A549 (cell line): ENCODE measurements around the gene NFIL3. TPM values are rescaled to one million over a fixed set of nuclear protein-coding genes. Genes with fewer than 3 reads are reported as not detected.

ENCODE experiments used
- ATAC-seq, 2 experiments: fragments of 200-7000 bp in 1 of 2; fragments of >200 bp in 1 of 2; cut with Nextera tagmentation in 1 of 2; cut with Tn5 transposase in 1 of 2; 3 replicates each; pipeline versions ENCODE4 v1.8.0 to v1.9.1; 2018 to 2020; ENCODE audit warnings: mild to moderate bottlenecking in 1 of 2, moderate library complexity in 1 of 2
- CTCF ChIA-PET: fragments of 300-600 bp; sonication (Branson Sonifier 250); formaldehyde crosslinking; extraction: SDS; loops from one replicate; lab custom pipeline; 2021; ENCODE audit warnings: antibody characterized with exemption, inconsistent platforms; lab: Yijun Ruan, JAX
- POLR2A ChIA-PET: fragments of 350-600 bp; formaldehyde crosslinking; extraction: SDS; loops from one replicate; lab custom pipeline; 2021; ENCODE audit warnings: antibody characterized with exemption, inconsistent platforms; lab: Yijun Ruan, JAX
- DNase-seq, 2 experiments: peaks; one replicate each; pipeline versions ENCODE4 v3.0.0 to v3.0.0-alpha.2; 2011 to 2016; ENCODE audit warnings: low read depth in 1 of 2, low spot score in 1 of 2
- FAIRE-seq: peaks from 2 replicates; lab custom pipeline; 2011; peaks lifted over from hg19 to GRCh38; lab: Jason Lieb, UNC
- H3K27ac ChIP-seq, 2 experiments: fragments of >200 bp; sonication (Bioruptor Twin); formaldehyde crosslinking; 3 replicates each; pipeline ENCODE4 v1.5.1; 2016 to 2017
- H3K4me1 ChIP-seq: fragments of >200 bp; sonication (Bioruptor Twin); formaldehyde crosslinking; 3 replicates; pipeline ENCODE4 v1.6.1; 2016
- H3K4me2 ChIP-seq: fragments of >200 bp; sonication (Bioruptor Twin); formaldehyde crosslinking; 3 replicates; pipeline ENCODE4 v1.6.1; 2016
- H3K4me3 ChIP-seq: fragments of >200 bp; sonication (Bioruptor Twin); formaldehyde crosslinking; 3 replicates; pipeline ENCODE4 v1.5.1; 2016
- H3K9me3 ChIP-seq: fragments of >200 bp; sonication (Bioruptor Twin); formaldehyde crosslinking; 3 replicates; pipeline ENCODE4 v1.6.1; 2016
- CHD2 ChIP-seq: fragments of 150-350 bp; IDR thresholded peaks from 2 replicates; pipeline ENCODE4 v1.6.1; 2014; ENCODE audit warnings: low read length; ENCODE audit not compliant: partially characterized antibody
- FOSL2 ChIP-seq, 2 experiments: fragments of 450-650 bp in 1 of 2; fragments of >200 bp in 1 of 2; sonication (Bioruptor Twin) in 1 of 2; formaldehyde crosslinking; IDR thresholded peaks; 2 replicates each; pipeline versions ENCODE4 v1.5.0 to v1.6.1; 2016 to 2020; ENCODE audit warnings: mild to moderate bottlenecking in 1 of 2, moderate library complexity in 1 of 2
- FOXS1 ChIP-seq: fragments of 250-450 bp; sonication (Bioruptor Pico); IDR thresholded peaks from 2 replicates; pipeline ENCODE4 v1.5.0; 2020; ENCODE audit warnings: mild to moderate bottlenecking, moderate library complexity
- HDAC2 ChIP-seq: fragments of 200-600 bp; sonication (generic); IDR thresholded peaks from 2 replicates; pipeline ENCODE4 v1.6.1; 2016
- HOXB5 ChIP-seq: fragments of 250-450 bp; sonication (Bioruptor Pico); IDR thresholded peaks from 2 replicates; pipeline ENCODE4 v1.5.0; 2020; ENCODE audit warnings: mild to moderate bottlenecking, moderate library complexity
- KDM1A ChIP-seq: fragments of 200-600 bp; sonication (generic); IDR thresholded peaks from 2 replicates; pipeline ENCODE4 v1.6.1; 2016; ENCODE audit warnings: low read depth, mild to moderate bottlenecking
- MAFK ChIP-seq: fragments of 450-650 bp; IDR thresholded peaks from 2 replicates; pipeline ENCODE4 v1.6.1; 2014; ENCODE audit not compliant: partially characterized antibody
- POLR2AphosphoS2 ChIP-seq: conservative IDR thresholded peaks from 2 replicates; pipeline ENCODE4 v1.6.1; 2012; ENCODE audit warnings: low read length, improper control_type of control experiment, inconsistent platforms
- RAD21 ChIP-seq, 2 experiments: fragments of >200 bp in 1 of 2; sonication (Bioruptor Twin) in 1 of 2; formaldehyde crosslinking in 1 of 2; IDR thresholded peaks in 1 of 2; conservative IDR thresholded peaks in 1 of 2; 2 replicates in 1 of 2; 3 replicates in 1 of 2; pipeline ENCODE4 v1.6.1; 2012 to 2018; ENCODE audit warnings: inconsistent platforms in 1 of 2
- SREBF2 ChIP-seq: fragments of 450-650 bp; IDR thresholded peaks from 2 replicates; pipeline ENCODE4 v1.6.1; 2014; ENCODE audit warnings: mild to moderate bottlenecking, moderate library complexity
- TP53 ChIP-seq: fragments of 250-450 bp; sonication (Bioruptor Pico); IDR thresholded peaks from 2 replicates; pipeline ENCODE4 v1.5.0; 2021; ENCODE audit warnings: mild to moderate bottlenecking, moderate library complexity
- ZC3H11A ChIP-seq: fragments of 450-650 bp; IDR thresholded peaks from 2 replicates; pipeline ENCODE4 v1.6.1; 2014; ENCODE audit warnings: antibody characterized with exemption, mild to moderate bottlenecking
- ZFP36 ChIP-seq: fragments of 450-650 bp; IDR thresholded peaks from 2 replicates; pipeline ENCODE4 v1.6.1; 2014; ENCODE audit warnings: borderline replicate concordance; ENCODE audit not compliant: partially characterized antibody
- WGBS: methylation state at CpG from one replicate; pipeline ENCODE4 v1.1.6; 2017; ENCODE audit errors: missing lambda C conversion rate; 5-methylcytosine and 5-hydroxymethylcytosine counted together
- polyA plus RNA-seq, 4 experiments: library from polyadenylated mRNA; depleted of rRNA in 3 of 4; stranded (reverse); fragments of >200 nt; fragmentation: RNase III in 1 of 4; extraction: RNeasy Plus Mini Kit Qiagen cat#74134 plus additional on column Dnase treatment in 1 of 4; gene quantifications; 2 replicates in 3 of 4; 3 replicates in 1 of 4; pipeline ENCODE4 v1.2.3, GENCODE V29; 2011 to 2017
- TF ChIP-seq, protein P1 (sequence below): fragments of 450-650 bp; IDR thresholded peaks from 2 replicates; pipeline ENCODE4 v1.6.1; 2014; ENCODE audit warnings: antibody characterized with exemption
- TF ChIP-seq, protein P2 (sequence below): fragments of 200-600 bp; sonication (generic); IDR thresholded peaks from 2 replicates; pipeline ENCODE4 v1.6.1; 2016; ENCODE audit warnings: antibody characterized with exemption, mild to moderate bottlenecking, moderate library complexity
- TF ChIP-seq, protein P3 (sequence below): fragments of >200 bp; sonication (Bioruptor Twin); formaldehyde crosslinking; IDR thresholded peaks from 2 replicates; pipeline ENCODE4 v1.6.1; 2016

Gene NFIL3
- polyA plus RNA-seq, 2 of the 4 experiments (the other 2 are of a cell fraction), result 10.5 to 16.1 TPM

DNA sequence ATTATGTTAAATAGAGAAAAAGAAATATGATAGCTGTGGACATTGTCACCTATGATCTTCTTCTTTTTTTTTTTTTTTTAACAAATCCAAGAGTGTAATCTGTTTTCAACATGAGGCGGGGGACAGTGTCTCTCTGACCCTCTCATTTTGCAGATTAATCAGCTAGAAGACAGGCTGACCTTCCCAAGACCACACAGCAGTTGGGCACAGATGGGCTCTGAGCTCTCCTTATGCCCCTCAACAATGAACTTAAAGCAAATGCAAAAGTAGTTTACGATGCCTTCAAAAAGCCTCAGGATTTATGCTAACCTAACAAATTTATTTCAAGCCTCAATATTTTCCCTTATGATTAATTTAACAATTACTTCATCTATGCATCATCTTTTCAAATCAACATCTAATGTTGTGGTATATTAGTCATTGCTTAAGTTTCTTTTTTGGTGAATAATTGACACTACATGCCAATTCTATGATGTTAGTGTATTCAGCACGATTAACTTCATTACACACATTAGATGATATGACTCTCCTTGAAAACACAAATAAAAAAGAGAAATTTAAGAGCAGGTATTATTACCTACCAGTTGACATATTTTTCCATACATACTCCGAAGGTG, 7.4 kb downstream of the NFIL3 start:
- peak; percentile 18 for FAIRE-seq
- ATAC-seq, result no peak
- POLR2A ChIA-PET, result no interaction called here
- peaks cover 64% of the 10 kb centered on the region for H3K4me1 ChIP-seq
- peak overlapping the region; percentile 37 for H3K4me2 ChIP-seq
- H3K27ac ChIP-seq, result peak overlapping the region in 1 of 2 experiments; percentile 47; a peak in 2 of 6 replicates
- no peak for TF ChIP-seq FOSL2 (IDR thresholded peaks at IDR 0.05)
- TF ChIP-seq FOSL2 (CRISPR knock-in tag; IDR thresholded peaks at IDR 0.05), result peak; percentile 54; the same call in 1 of the 2 replicates
- peak; percentile 12 for TF ChIP-seq MAFK
- no peak for TF ChIP-seq TP53 (CRISPR knock-in tag)
- no peak for DNase-seq
- no peak overlapping the region for H3K4me3 ChIP-seq
- 69% methylated on average over 4 of the region's 4 CpGs for WGBS
- CTCF ChIA-PET, result no interaction called here
- no peaks in the 10 kb centered on the region for H3K9me3 ChIP-seq

DNA sequence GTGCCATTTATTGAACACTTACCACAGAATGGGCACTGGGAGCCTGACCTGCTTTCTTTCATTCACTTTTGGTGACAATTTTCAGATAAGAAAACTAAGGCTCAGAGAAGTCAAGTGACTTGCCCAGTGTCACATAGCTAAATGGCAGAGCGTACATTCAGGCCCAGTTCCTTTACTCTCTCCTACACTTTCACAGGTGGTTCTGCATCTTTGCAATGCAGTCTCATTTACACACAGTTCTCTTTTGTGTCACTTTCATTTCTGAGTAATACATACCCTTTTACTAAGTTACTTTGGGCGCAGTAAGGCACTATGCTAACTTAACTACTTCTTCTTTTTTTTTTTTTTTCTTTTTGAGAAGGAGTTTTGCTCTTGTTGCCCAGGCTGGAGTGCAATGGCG, 8.3 kb downstream of the NFIL3 start:
- WGBS, result 96% methylated on average over 3 of the region's 3 CpGs
- TF ChIP-seq, protein P1, sequence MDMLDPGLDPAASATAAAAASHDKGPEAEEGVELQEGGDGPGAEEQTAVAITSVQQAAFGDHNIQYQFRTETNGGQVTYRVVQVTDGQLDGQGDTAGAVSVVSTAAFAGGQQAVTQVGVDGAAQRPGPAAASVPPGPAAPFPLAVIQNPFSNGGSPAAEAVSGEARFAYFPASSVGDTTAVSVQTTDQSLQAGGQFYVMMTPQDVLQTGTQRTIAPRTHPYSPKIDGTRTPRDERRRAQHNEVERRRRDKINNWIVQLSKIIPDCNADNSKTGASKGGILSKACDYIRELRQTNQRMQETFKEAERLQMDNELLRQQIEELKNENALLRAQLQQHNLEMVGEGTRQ, result no peak
- TF ChIP-seq KDM1A (no peak), FOXS1 (CRISPR knock-in tag) (no peak), ZC3H11A (no peak), HOXB5 (CRISPR knock-in tag) (no peak), SREBF2 (no peak)
- TF ChIP-seq, protein P2, sequence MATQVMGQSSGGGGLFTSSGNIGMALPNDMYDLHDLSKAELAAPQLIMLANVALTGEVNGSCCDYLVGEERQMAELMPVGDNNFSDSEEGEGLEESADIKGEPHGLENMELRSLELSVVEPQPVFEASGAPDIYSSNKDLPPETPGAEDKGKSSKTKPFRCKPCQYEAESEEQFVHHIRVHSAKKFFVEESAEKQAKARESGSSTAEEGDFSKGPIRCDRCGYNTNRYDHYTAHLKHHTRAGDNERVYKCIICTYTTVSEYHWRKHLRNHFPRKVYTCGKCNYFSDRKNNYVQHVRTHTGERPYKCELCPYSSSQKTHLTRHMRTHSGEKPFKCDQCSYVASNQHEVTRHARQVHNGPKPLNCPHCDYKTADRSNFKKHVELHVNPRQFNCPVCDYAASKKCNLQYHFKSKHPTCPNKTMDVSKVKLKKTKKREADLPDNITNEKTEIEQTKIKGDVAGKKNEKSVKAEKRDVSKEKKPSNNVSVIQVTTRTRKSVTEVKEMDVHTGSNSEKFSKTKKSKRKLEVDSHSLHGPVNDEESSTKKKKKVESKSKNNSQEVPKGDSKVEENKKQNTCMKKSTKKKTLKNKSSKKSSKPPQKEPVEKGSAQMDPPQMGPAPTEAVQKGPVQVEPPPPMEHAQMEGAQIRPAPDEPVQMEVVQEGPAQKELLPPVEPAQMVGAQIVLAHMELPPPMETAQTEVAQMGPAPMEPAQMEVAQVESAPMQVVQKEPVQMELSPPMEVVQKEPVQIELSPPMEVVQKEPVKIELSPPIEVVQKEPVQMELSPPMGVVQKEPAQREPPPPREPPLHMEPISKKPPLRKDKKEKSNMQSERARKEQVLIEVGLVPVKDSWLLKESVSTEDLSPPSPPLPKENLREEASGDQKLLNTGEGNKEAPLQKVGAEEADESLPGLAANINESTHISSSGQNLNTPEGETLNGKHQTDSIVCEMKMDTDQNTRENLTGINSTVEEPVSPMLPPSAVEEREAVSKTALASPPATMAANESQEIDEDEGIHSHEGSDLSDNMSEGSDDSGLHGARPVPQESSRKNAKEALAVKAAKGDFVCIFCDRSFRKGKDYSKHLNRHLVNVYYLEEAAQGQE, result no peak
- H3K4me1 ChIP-seq, result peaks cover 57% of the 10 kb centered on the region
- H3K4me3 ChIP-seq, result no peak overlapping the region
- POLR2A ChIA-PET, result no interaction called here
- H3K9me3 ChIP-seq, result no peaks in the 10 kb centered on the region
- CTCF ChIA-PET, result no interaction called here
- DNase-seq (no peak), FAIRE-seq (no peak), ATAC-seq (no peak)
- no peak overlapping the region for H3K27ac ChIP-seq
- H3K4me2 ChIP-seq, result no peak overlapping the region

DNA sequence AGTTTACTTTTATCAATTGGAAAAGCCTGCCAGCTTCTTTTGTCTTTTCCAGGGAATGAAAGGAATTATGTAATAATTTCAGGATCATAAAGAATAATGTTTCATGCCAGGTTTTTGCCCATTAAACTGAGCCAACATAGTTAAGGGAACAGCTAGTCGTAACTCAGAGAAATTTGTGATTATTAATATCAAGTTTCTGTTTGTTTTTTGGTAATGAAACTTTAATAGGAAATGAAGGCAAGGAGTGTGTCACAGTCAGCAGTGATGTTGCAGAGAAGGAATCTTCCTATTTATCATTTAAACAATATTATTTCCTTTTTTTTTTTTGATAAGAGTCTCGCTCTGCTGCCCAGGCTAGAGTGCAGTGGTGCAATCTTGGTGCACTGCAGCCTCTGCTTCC, 10.7 kb downstream of the NFIL3 start:
- Histone ChIP-seq H3K4me2 (no peak overlapping the region), H3K4me1 (peaks cover 40% of the 10 kb centered on the region), H3K4me3 (no peak overlapping the region), H3K27ac (no peak overlapping the region), H3K9me3 (no peaks in the 10 kb centered on the region)
- FAIRE-seq (no peak), DNase-seq (no peak), ATAC-seq (no peak)
- 90% methylated on average over 2 of the region's 2 CpGs for WGBS
- TF ChIP-seq, protein P3, sequence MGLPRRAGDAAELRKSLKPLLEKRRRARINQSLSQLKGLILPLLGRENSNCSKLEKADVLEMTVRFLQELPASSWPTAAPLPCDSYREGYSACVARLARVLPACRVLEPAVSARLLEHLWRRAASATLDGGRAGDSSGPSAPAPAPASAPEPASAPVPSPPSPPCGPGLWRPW, result no peak
- no peak for TF ChIP-seq ZFP36
- ChIA-PET POLR2A (no interaction called here), CTCF (interaction anchor here (1.1 to 3.2 kb wide), 3 partner anchors 9 to 375 kb away, joined by 4 to 9 read pairs (median 6); no protein-coding TSS in a partner anchor)

DNA sequence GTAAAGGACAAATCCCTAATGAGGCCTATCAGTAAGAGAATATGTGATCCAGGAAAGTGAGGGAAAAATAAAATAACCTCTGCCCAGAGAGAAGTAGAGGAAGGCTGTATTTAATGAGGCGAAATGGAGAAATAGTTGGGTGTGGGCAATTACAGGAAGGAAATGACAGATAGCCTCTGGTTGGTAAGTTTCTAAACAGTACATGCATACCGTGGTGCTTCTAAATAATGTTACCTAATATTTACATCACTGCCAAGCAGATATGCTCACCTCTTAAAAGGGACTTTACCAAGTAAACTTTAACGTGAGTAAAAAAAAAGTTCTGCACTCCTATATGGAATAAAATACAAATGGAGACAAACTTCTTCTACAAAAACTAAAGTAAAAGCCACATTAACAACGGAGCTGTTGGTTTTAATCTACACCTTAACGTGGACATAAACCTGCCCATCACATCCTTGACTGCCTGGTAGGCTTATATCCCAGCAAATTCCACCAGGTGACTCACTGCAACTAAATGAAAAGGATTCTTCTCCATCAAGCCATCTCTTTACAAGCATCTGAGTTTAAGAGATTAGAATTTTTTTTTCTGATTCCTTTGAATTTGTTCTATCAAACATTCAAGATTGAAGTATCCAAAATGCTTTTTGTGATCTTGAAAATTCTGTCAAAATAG, 12.4 kb downstream of the NFIL3 start:
- ATAC-seq (0 out of 6 replicates have a peak, but pooled peaks of 1 of the 2 experiments have one; percentile 59), FAIRE-seq (no peak), DNase-seq (no peak)
- Histone ChIP-seq H3K4me2 (no peak overlapping the region), H3K9me3 (no peaks in the 10 kb centered on the region), H3K4me1 (peaks cover 26% of the 10 kb centered on the region), H3K4me3 (no peak overlapping the region), H3K27ac (no peak overlapping the region)
- TF ChIP-seq CHD2 (no peak), HDAC2 (no peak), RAD21 (conservative IDR thresholded peaks at IDR 0.05 in 1 of 2, IDR thresholded peaks at IDR 0.05 in 1 of 2) (no peak), POLR2AphosphoS2 (no peak)
- ChIA-PET CTCF (interaction anchor here (0.7 to 3.2 kb wide), 9 partner anchors 13 to 496 kb away, joined by 3 to 9 read pairs (median 5); no protein-coding TSS in a partner anchor), POLR2A (no interaction called here)
- WGBS, result 63% methylated on average over 5 of the region's 5 CpGs
